ENCODE measurements around the gene EXO1. TPM values are rescaled to one million over a fixed set of nuclear protein-coding genes. Genes with fewer than 3 reads are reported as not detected.
A peak's percentile ranks its signal among the peaks of the same experiment; 100 is the strongest.

EXO1 gene
- polyA plus RNA-seq, 4 donors: 0.27 to 4.9 (median 3.4) TPM; not detected in 1

GRCh38 chr1:241827264-241827663, 20.7 kb upstream of the EXO1 start:
- 83 to 95% (median 91%) methylated on average over 2 of the region's 2 CpGs for WGBS, 3 donors
- H3K9me3 ChIP-seq (ENCODE audit: control insufficient read depth in 2 of 2, insufficient read depth in 1 of 2, low read depth in 1 of 2, low read length in 1 of 2): no peaks in the 10 kb centered on the region
- DNase-seq (no peak), FAIRE-seq (no peak)
- H3K4me3 ChIP-seq (ENCODE audit: low read depth in 1 of 3, low read length in 3 of 3): no peak overlapping the region
- H3K27ac ChIP-seq (ENCODE audit: low read depth in 1 of 3, low read length in 2 of 3): no peak overlapping the region
- no peaks in the 10 kb centered on the region for H3K4me1 ChIP-seq (ENCODE audit: control insufficient read depth in 3 of 3, insufficient read depth in 2 of 3, low read depth in 1 of 3, low read length in 2 of 3)
- no peaks in the 10 kb centered on the region for H3K36me3 ChIP-seq (ENCODE audit: control insufficient read depth in 3 of 3, insufficient read depth in 2 of 3, low read depth in 1 of 3, low read length in 3 of 3)
- H3K27me3 ChIP-seq (ENCODE audit: control insufficient read depth in 3 of 3, insufficient read depth in 3 of 3, low read length in 3 of 3): no peaks in the 10 kb centered on the region

- Histone ChIP-seq H3K4me1 (ENCODE audit: control insufficient read depth in 3 of 3, insufficient read depth in 2 of 3, low read depth in 1 of 3, low read length in 2 of 3) (no peaks in the 10 kb centered on the region), H3K27ac (ENCODE audit: low read depth in 1 of 3, low read length in 2 of 3) (no peak overlapping the region), H3K36me3 (ENCODE audit: control insufficient read depth in 3 of 3, insufficient read depth in 2 of 3, low read depth in 1 of 3, low read length in 3 of 3) (no peaks in the 10 kb centered on the region), H3K9me3 (ENCODE audit: control insufficient read depth in 2 of 2, insufficient read depth in 1 of 2, low read depth in 1 of 2, low read length in 1 of 2) (no peaks in the 10 kb centered on the region), H3K27me3 (ENCODE audit: control insufficient read depth in 3 of 3, insufficient read depth in 3 of 3, low read length in 3 of 3) (no peaks in the 10 kb centered on the region), H3K4me3 (ENCODE audit: low read depth in 1 of 3, low read length in 3 of 3) (no peak overlapping the region)
- DNase-seq: no peak
- WGBS, 3 donors: 58 to 76% (median 74%) methylated on average over 3 of the region's 3 CpGs
- FAIRE-seq: no peak
Observed at GRCh38 chr1:241828463-241829021, 19.5 kb upstream of the EXO1 start.

DNA sequence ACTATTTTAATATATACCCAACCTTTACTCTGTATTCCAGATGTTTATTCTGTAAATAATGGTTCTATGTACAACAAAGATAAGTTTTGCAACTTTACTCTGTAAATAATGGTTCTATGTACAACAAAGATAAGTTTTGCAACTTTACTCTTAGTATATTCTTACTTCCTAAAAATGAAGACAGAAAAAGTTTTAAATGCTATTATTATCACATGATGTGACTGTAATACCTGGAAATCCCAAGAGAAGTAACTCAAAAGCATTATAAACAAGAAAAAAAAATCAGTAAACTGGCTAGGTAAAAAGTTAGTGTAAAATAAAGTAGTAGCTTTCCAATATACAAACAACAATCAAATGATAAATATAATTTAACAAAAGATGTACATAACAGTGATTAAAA, 18.5 kb upstream of the EXO1 start:
- no peaks in the 10 kb centered on the region for H3K27me3 ChIP-seq (ENCODE audit: control insufficient read depth in 3 of 3, insufficient read depth in 3 of 3, low read length in 3 of 3)
- no peak overlapping the region for H3K4me3 ChIP-seq (ENCODE audit: low read depth in 1 of 3, low read length in 3 of 3)
- no peaks in the 10 kb centered on the region for H3K4me1 ChIP-seq (ENCODE audit: control insufficient read depth in 3 of 3, insufficient read depth in 2 of 3, low read depth in 1 of 3, low read length in 2 of 3)
- DNase-seq: no peak
- H3K9me3 ChIP-seq (ENCODE audit: control insufficient read depth in 2 of 2, insufficient read depth in 1 of 2, low read depth in 1 of 2, low read length in 1 of 2): no peaks in the 10 kb centered on the region
- no peak overlapping the region for H3K27ac ChIP-seq (ENCODE audit: low read depth in 1 of 3, low read length in 2 of 3)
- no peaks in the 10 kb centered on the region for H3K36me3 ChIP-seq (ENCODE audit: control insufficient read depth in 3 of 3, insufficient read depth in 2 of 3, low read depth in 1 of 3, low read length in 3 of 3)
- no peak for FAIRE-seq

DNA sequence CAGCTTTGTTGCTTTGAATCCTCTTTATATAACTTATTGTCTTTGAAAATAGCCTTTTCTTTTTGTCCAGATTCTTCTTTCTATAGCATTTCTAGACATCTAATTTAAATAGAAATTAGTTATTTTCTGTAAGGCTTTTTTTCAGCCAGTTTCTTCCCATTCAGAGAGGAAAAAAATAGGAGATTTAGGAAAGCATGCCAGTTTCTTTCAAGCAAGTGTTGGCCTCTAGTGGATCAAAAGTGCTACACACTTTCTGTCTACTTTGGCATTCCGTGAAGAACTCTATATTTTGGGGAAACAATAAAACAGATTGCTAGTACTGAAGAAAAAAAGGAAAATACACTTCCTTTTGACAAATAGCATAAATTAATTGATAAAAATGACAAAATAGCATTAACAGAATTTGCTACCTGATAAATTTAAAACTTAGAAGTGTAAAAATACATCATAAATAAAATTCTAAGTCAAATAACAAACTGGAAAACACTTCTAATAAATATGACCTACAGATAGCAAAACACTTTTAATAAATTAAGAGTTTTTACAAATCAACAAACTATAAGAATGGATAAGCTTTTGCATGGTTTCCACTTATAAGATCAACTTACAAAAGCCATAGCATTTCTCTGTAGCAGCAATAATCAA, 13.1 kb upstream of the EXO1 start:
- DNase-seq (peak in 1 of 2 donors; percentile 10), FAIRE-seq (no peak)
- Histone ChIP-seq H3K27ac (ENCODE audit: low read depth in 1 of 3, low read length in 2 of 3) (no peak overlapping the region), H3K36me3 (ENCODE audit: control insufficient read depth in 3 of 3, insufficient read depth in 2 of 3, low read depth in 1 of 3, low read length in 3 of 3) (no peaks in the 10 kb centered on the region), H3K27me3 (ENCODE audit: control insufficient read depth in 3 of 3, insufficient read depth in 3 of 3, low read length in 3 of 3) (no peaks in the 10 kb centered on the region), H3K4me3 (ENCODE audit: low read depth in 1 of 3, low read length in 3 of 3) (no peak overlapping the region), H3K4me1 (ENCODE audit: control insufficient read depth in 3 of 3, insufficient read depth in 2 of 3, low read depth in 1 of 3, low read length in 2 of 3) (no peaks in the 10 kb centered on the region), H3K9me3 (ENCODE audit: control insufficient read depth in 2 of 2, insufficient read depth in 1 of 2, low read depth in 1 of 2, low read length in 1 of 2) (no peaks in the 10 kb centered on the region)
- WGBS, 3 donors: 0 to 6% (median 2%) methylated on average over 1 of the region's 1 CpG

- Histone ChIP-seq H3K27me3 (ENCODE audit: control insufficient read depth in 3 of 3, insufficient read depth in 3 of 3, low read length in 3 of 3) (no peaks in the 10 kb centered on the region), H3K9me3 (ENCODE audit: control insufficient read depth in 2 of 2, insufficient read depth in 1 of 2, low read depth in 1 of 2, low read length in 1 of 2) (no peaks in the 10 kb centered on the region), H3K4me1 (ENCODE audit: control insufficient read depth in 3 of 3, insufficient read depth in 2 of 3, low read depth in 1 of 3, low read length in 2 of 3) (no peaks in the 10 kb centered on the region), H3K27ac (ENCODE audit: low read depth in 1 of 3, low read length in 2 of 3) (no peak overlapping the region), H3K4me3 (ENCODE audit: low read depth in 1 of 3, low read length in 3 of 3) (no peak overlapping the region), H3K36me3 (ENCODE audit: control insufficient read depth in 3 of 3, insufficient read depth in 2 of 3, low read depth in 1 of 3, low read length in 3 of 3) (no peaks in the 10 kb centered on the region)
- no peak for DNase-seq
- 48 to 58% (median 50%) methylated on average over 2 of the region's 2 CpGs for WGBS, 3 donors
- FAIRE-seq: no peak
Observed at GRCh38 chr1:241836941-241837340, 11.1 kb upstream of the EXO1 start.

DNA sequence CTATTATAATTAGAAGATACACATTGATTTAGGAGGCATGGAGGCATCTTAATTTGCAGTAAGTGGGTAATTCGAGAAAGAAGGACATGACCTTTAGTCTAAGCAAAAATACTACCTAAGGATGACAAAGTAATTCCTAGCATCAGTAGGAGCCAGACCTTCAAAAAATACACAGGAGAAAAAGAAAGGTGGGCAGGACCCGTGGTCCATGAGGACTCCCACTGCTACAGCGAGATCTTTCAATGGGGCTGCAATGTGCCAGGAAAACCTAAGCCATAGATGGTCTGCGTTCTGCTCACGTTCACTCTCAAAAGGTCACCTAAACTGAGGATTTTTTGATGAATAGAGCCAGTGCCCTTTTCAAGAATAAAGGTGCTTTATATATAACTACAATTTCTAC, 10.6 kb upstream of the EXO1 start:
- Histone ChIP-seq H3K36me3 (ENCODE audit: control insufficient read depth in 3 of 3, insufficient read depth in 2 of 3, low read depth in 1 of 3, low read length in 3 of 3) (no peaks in the 10 kb centered on the region), H3K9me3 (ENCODE audit: control insufficient read depth in 2 of 2, insufficient read depth in 1 of 2, low read depth in 1 of 2, low read length in 1 of 2) (no peaks in the 10 kb centered on the region), H3K27me3 (ENCODE audit: control insufficient read depth in 3 of 3, insufficient read depth in 3 of 3, low read length in 3 of 3) (no peaks in the 10 kb centered on the region), H3K4me1 (ENCODE audit: control insufficient read depth in 3 of 3, insufficient read depth in 2 of 3, low read depth in 1 of 3, low read length in 2 of 3) (no peaks in the 10 kb centered on the region), H3K27ac (ENCODE audit: low read depth in 1 of 3, low read length in 2 of 3) (no peak overlapping the region), H3K4me3 (ENCODE audit: low read depth in 1 of 3, low read length in 3 of 3) (no peak overlapping the region)
- DNase-seq: no peak
- 81 to 87% (median 84%) methylated on average over 5 of the region's 5 CpGs for WGBS, 3 donors
- FAIRE-seq: no peak

GRCh38 chr1:241837901-241838300, 10.1 kb upstream of the EXO1 start:
- DNase-seq (no peak), FAIRE-seq (no peak)
- H3K9me3 ChIP-seq (ENCODE audit: control insufficient read depth in 2 of 2, insufficient read depth in 1 of 2, low read depth in 1 of 2, low read length in 1 of 2): no peaks in the 10 kb centered on the region
- 74 to 88% (median 77%) methylated on average over 4 of the region's 4 CpGs for WGBS, 3 donors
- no peak overlapping the region for H3K27ac ChIP-seq (ENCODE audit: low read depth in 1 of 3, low read length in 2 of 3)
- H3K27me3 ChIP-seq (ENCODE audit: control insufficient read depth in 3 of 3, insufficient read depth in 3 of 3, low read length in 3 of 3): no peaks in the 10 kb centered on the region
- no peak overlapping the region for H3K4me3 ChIP-seq (ENCODE audit: low read depth in 1 of 3, low read length in 3 of 3)
- H3K4me1 ChIP-seq (ENCODE audit: control insufficient read depth in 3 of 3, insufficient read depth in 2 of 3, low read depth in 1 of 3, low read length in 2 of 3): no peaks in the 10 kb centered on the region
- H3K36me3 ChIP-seq (ENCODE audit: control insufficient read depth in 3 of 3, insufficient read depth in 2 of 3, low read depth in 1 of 3, low read length in 3 of 3): no peaks in the 10 kb centered on the region

GRCh38 chr1:241838897-241839296, 9.1 kb upstream of the EXO1 start:
- Histone ChIP-seq H3K9me3 (ENCODE audit: control insufficient read depth in 2 of 2, insufficient read depth in 1 of 2, low read depth in 1 of 2, low read length in 1 of 2) (no peaks in the 10 kb centered on the region), H3K27ac (ENCODE audit: low read depth in 1 of 3, low read length in 2 of 3) (no peak overlapping the region), H3K36me3 (ENCODE audit: control insufficient read depth in 3 of 3, insufficient read depth in 2 of 3, low read depth in 1 of 3, low read length in 3 of 3) (no peaks in the 10 kb centered on the region), H3K4me3 (ENCODE audit: low read depth in 1 of 3, low read length in 3 of 3) (no peak overlapping the region), H3K27me3 (ENCODE audit: control insufficient read depth in 3 of 3, insufficient read depth in 3 of 3, low read length in 3 of 3) (peaks cover 0 to under 1% (median 0%) of the 10 kb centered on the region in 3 donors), H3K4me1 (ENCODE audit: control insufficient read depth in 3 of 3, insufficient read depth in 2 of 3, low read depth in 1 of 3, low read length in 2 of 3) (no peaks in the 10 kb centered on the region)
- DNase-seq (no peak), FAIRE-seq (no peak)
- WGBS, 3 donors: 85 to 94% (median 88%) methylated on average over 5 of the region's 5 CpGs

Measured in small intestine (tissue), 7 donors.